Epithelial cell of esophagus (primary cell): ENCODE measurements around the gene ALG1L2.
"Not testable (repeated sequence)": the region's sequence is repeated elsewhere in the genome, so short reads cannot be mapped to it uniquely, and the experiment has no call there.

Experiments used
- DNase-seq: peaks from one replicate; pipeline ENCODE4 v3.0.0; 2010; ENCODE audit warnings: low read depth
- H3K4me3 ChIP-seq: 2 replicates; pipeline ENCODE4 v1.5.1; 2011; ENCODE audit warnings: mild to moderate bottlenecking, low read length, control low read depth
- CTCF ChIP-seq: IDR thresholded peaks from 2 replicates; pipeline ENCODE4 v1.5.1; 2011; ENCODE audit warnings: low read depth, mild to moderate bottlenecking, low read length, control low read depth, inconsistent platforms; ENCODE audit not compliant: insufficient read depth; ENCODE audit errors: missing control alignments

Gene ALG1L2

DNA sequence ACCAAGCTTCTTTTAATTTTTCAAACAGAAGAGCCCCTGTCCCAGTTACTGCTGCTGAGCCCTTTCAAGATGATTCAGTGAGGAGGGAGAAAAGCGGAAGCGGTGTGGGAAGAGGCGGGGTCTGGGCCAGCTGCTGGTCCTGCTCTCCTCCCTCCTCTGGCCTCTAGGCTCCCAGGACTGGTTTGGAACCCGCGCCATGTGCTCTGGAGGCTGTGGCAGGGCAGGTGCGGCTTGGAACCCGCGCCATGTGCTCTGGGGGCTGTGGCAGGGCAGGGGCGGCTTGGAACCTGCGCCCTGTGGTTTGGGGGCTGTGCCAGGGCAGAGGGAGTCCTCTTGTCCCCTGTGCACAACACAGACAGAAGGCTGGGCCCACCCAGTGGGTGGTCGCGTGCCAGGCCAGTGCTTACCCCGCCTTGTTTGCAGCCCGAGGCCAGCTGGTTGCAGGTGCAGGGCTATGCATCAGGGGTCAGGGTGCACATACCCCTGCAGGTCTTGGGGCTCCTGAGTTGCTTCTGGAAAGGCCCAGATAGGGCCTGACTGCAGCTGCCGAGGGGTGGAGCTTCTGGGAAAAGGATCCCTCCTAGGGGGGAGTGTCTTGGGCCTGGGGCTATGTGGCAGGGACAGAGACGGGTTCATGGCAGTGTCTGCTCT is 12.2 kb downstream of the ALG1L2 start:
- no peak for DNase-seq
- no peak for TF ChIP-seq CTCF
- no peak overlapping the region for H3K4me3 ChIP-seq

- H3K4me3 ChIP-seq = not testable (repeated sequence)
- DNase-seq = peak; percentile 36
Observed at GRCh38 chr3:130094491-130094941, 12.9 kb downstream of the ALG1L2 start.

DNA sequence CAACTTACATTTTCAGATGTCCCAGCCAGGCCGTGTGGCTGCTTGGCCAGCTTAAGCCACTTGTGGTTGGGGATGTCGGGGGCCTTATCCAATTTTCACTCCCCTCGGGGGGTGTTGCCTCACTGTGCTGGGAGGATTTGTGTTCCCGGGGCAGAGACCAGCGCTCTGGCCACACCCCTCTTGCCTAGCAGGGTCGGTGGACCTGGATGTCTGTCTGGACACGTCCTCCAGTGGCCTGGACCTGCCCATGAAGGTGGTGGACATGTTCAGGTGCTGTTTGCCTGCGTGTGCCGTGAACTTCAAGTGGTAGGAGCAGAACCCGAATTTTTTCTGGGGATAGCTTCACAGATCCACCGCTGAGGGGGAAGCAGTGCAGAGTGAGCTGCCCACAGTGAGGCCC is 14.2 kb downstream of the ALG1L2 start:
- peak; percentile 70 for DNase-seq
- H3K4me3 ChIP-seq = not testable (repeated sequence)

- not testable (repeated sequence) for DNase-seq, H3K4me3 ChIP-seq
Observed at GRCh38 chr3:130097096-130097495, 15.5 kb downstream of the ALG1L2 start.

DNA sequence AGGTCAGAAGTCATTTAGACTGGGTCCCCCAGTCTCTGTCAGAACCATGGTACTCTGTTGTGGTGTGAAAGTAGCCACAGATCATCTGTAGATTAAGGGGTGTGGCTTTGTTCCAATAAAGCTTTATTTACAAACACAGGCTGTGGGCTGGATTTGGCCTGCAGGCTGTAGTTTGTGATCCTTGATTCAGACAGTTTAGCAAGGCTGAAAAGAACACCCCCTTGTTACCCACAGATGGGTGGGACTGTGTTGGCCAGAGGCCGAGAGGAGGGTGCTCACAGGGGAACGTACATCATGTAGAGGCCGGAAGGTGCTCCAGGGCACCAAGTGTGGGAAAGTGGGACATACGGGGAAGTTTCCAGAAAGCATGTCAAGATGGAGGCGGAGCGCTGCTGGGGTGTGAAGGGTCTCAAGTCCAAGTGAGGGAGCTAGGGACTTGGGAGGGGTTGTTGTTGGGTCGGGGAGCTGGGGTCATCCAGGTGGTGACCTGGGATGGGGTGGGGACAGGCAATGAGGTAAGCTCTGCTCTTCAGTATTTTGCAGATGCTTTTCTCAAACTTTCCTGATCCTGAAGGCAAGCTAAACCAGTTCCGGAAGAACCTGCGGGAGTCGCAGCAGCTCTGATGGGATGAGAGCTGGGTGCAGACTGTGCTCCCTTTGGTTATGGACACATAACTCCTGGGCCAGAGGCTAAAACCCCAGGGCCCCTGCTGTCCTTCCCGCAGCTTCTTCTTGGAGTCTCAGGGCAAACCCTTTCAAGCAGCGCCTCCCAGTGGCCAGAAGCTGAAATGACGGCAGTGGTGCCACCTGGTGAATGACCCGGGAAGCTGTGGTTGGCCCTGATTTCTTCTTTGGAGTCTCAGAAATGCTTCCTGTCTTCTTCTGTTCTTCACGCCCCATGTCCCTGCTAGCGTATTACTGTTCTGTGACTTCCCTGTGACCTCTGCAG is 16.3 kb downstream of the ALG1L2 start:
- peak; percentile 40 for TF ChIP-seq CTCF

DNA sequence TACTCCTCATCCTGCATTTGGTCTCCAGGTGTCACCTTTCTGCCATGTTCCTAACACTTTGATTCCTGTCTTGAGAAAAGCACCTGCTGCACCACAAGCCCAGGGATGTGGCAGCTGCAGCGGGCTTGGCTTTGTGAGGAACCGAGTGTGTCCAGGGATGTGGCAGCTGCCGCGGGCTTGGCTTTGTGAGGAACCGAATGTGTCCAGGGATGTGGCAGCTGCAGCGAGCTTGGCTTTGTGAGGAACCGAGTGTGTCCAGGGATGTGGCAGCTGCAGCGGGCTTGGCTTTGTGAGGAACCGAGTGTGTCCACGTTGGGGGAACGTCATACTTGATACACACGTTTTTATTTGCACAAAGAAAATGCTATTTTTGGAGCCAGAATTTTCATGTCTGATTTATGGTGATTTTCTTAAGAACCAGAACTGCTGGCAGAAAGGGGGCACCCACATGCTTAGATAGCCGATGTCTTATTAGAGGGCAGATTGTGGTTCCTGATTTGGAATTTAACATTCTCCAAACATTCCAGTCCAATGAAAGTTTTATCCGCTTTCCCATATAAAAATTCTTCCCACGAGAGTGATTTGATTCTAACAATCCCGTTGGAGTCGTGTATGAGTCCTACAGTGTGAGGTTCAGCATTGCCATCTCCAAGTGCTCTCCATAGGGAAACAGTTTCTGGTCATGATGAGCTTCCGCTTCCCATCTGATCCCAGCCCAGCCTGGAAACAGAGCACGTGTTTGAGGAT is 17.2 kb downstream of the ALG1L2 start:
- DNase-seq, H3K4me3 ChIP-seq: not testable (repeated sequence)

More for the DNA sequence above, 16.3 kb downstream of the ALG1L2 start:
- H3K4me3 ChIP-seq, DNase-seq: not testable (repeated sequence)

- H3K4me3 ChIP-seq, DNase-seq: not testable (repeated sequence)
Observed at GRCh38 chr3:130102545-130102944, 20.9 kb downstream of the ALG1L2 start.

GRCh38 chr3:130104191-130104590 is 22.6 kb downstream of the ALG1L2 start:
- DNase-seq, H3K4me3 ChIP-seq: not testable (repeated sequence)

- not testable (repeated sequence) for H3K4me3 ChIP-seq, DNase-seq
Observed at GRCh38 chr3:130107333-130107995, 25.8 kb downstream of the ALG1L2 start.

DNA sequence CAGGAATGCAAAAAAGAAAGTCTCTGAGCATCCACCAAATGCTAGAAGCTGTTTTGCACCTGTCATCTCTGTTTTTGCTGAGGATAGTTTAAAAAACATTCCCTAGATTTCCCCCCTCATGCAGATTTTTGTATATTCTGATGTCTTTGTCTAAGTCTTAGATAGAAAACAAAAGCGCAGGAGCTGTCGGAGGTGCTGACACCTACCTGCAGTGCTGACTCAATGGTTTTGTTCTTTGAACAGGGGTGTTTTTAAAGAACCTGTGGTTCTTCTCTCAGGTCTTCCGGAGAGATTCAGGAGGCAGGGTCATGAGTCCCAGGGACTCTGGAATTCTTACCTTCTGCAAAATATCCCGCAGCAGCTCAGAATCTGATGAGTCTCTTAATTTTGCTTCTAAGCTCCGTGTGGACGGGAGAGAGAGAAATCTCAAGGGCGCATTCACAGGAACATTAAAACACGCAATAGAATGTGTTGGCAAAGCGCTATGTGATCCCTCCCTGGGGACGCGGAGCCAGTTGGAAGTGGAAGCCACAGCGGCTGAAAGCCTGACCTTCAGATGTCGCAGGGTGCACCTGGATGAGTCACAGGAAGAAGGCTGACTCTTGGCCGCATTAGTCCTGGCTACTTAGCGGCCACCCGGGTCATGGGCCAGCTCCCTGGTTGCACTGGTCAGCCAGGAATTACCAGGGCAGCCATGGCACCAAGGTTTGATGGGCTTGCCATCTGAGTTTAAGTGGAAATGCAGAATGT is 27.4 kb downstream of the ALG1L2 start:
- not testable (repeated sequence) for DNase-seq, H3K4me3 ChIP-seq

- DNase-seq = peak; percentile 66
- peak overlapping the region; percentile 68 for H3K4me3 ChIP-seq
Observed at GRCh38 chr3:130110386-130111169, 28.9 kb downstream of the ALG1L2 start.
